Kidney (tissue), 14 donors: ENCODE data around the gene APH1B. TPM values are rescaled to one million over a fixed set of nuclear protein-coding genes. Genes with fewer than 3 reads are reported as not detected.

ENCODE experiments used
- DNase-seq, 5 donors: peaks; one replicate each; pipeline ENCODE4 v3.0.0-alpha.2; 2013 to 2020
- FAIRE-seq: peaks from 2 replicates; lab custom pipeline; 2012; peaks lifted over from hg19 to GRCh38; lab: Jason Lieb, UNC
- H3K27ac ChIP-seq, 2 donors: one replicate each; pipeline ENCODE4 v1.7.0; 2013; ENCODE audit warnings: low read depth in 2 of 2, low read length in 2 of 2, inconsistent platforms in 1 of 2
- H3K27me3 ChIP-seq: one replicate; pipeline ENCODE4 v1.7.1; 2013; ENCODE audit warnings: low read length, inconsistent platforms; ENCODE audit not compliant: control insufficient read depth, insufficient read depth
- H3K36me3 ChIP-seq, 3 donors: one replicate each; pipeline versions ENCODE4 v1.7.0 to v1.7.1; 2013; ENCODE audit warnings: low read length in 3 of 3, control low read depth in 1 of 3, inconsistent platforms in 1 of 3; ENCODE audit not compliant: insufficient read depth in 3 of 3, control insufficient read depth in 2 of 3
- H3K4me1 ChIP-seq, 3 donors: one replicate each; pipeline versions ENCODE4 v1.7.0 to v1.7.1; 2013; ENCODE audit warnings: low read length in 3 of 3, inconsistent platforms in 1 of 3, low read depth in 1 of 3; ENCODE audit not compliant: control insufficient read depth in 2 of 3, insufficient read depth in 2 of 3
- H3K4me3 ChIP-seq, 3 donors: one replicate each; pipeline versions ENCODE4 v1.7.0 to v1.8.1; 2013; ENCODE audit warnings: low read length in 3 of 3, control low read depth in 1 of 3, inconsistent platforms in 1 of 3
- H3K9ac ChIP-seq, 3 donors: one replicate each; pipeline versions ENCODE4 v1.7.0 to v1.7.1; 2013; ENCODE audit warnings: low read length in 3 of 3, control low read depth in 1 of 3, inconsistent platforms in 1 of 3
- H3K9me3 ChIP-seq, 3 donors: one replicate each; pipeline versions ENCODE4 v1.7.0 to v1.7.1; 2013; ENCODE audit warnings: low read length in 3 of 3, control low read depth in 1 of 3, inconsistent platforms in 1 of 3; ENCODE audit not compliant: control insufficient read depth in 2 of 3, insufficient read depth in 1 of 3
- CTCF ChIP-seq: IDR thresholded peaks from 3 replicates; pipeline ENCODE4 v1.5.1; 2012; ENCODE audit warnings: mild to moderate bottlenecking, moderate library complexity, borderline replicate concordance; ENCODE audit not compliant: insufficient read depth; ENCODE audit errors: extremely low read depth
- intact Hi-C: fragments of 100-400 bp; cut with DNase I; formaldehyde crosslinking; loops from one replicate; pipeline ENCODE4 v1.11.1; 2022
- polyA plus RNA-seq: library from polyadenylated mRNA; stranded (reverse); fragments of 350-450 nt; fragmentation: Illumina TruSeq; extraction: RNeasy Lipid Tissue Mini Kit (QIAGEN cat#74804); gene quantifications from one replicate; pipeline ENCODE4 v1.2.3, GENCODE V29; 2014; ENCODE audit warnings: low read depth, low replicate concordance; ENCODE audit not compliant: insufficient read depth
- total RNA-seq: library from RNA; stranded (reverse); fragmentation: NEBNext Ultra II Directional; extraction: Animal tissue kit (Norgen Biotek cat#: 25700); gene quantifications from one replicate; pipeline ENCODE4 v1.2.1, GENCODE V29; 2021
- donor health status: control.
- donor health status: control.
- donor health status: control.
- donor health status: control.
- donor health status: control.
- donor health status: DM: yes; HTN: yes; CAD: no.
- donor health status: Normal renal cell carcinoma (clear cell type).

The APH1B gene
- total and polyA plus RNA-seq, 2 donors from 2014 or later = 12.3 to 22.4 TPM

- Histone ChIP-seq H3K9me3 (no peaks in the 10 kb centered on the region), H3K4me3 (no peak overlapping the region), H3K36me3 (peaks cover 0 to 4% (median 0%) of the 10 kb centered on the region in 3 donors), H3K27me3 (no peaks in the 10 kb centered on the region), H3K9ac (no peak overlapping the region), H3K4me1 (peaks cover 0 to 3% (median 0%) of the 10 kb centered on the region in 3 donors), H3K27ac (no peak overlapping the region)
- FAIRE-seq (no peak), DNase-seq (peak in 2 of 5 donors; percentile 55 to 60)
- TF ChIP-seq CTCF = no peak
- intact Hi-C loops = no loop called here
These were observed 20.8 kb upstream of the APH1B start for GRCh38 chr15:63256433-63257274.

GRCh38 chr15:63258658-63259057 lies 18.7 kb upstream of the APH1B start:
- intact Hi-C loops = no loop called here
- no peak for TF ChIP-seq CTCF
- DNase-seq = no peak

GRCh38 chr15:63260791-63261190 lies 16.6 kb upstream of the APH1B start:
- Histone ChIP-seq H3K9ac (no peak overlapping the region), H3K27me3 (no peaks in the 10 kb centered on the region), H3K4me1 (peaks cover 0 to 3% (median 0%) of the 10 kb centered on the region in 3 donors), H3K27ac (no peak overlapping the region), H3K36me3 (peaks cover 0 to 8% (median 4%) of the 10 kb centered on the region in 3 donors), H3K4me3 (no peak overlapping the region), H3K9me3 (no peaks in the 10 kb centered on the region)
- intact Hi-C loops = loop anchor here (10.0 kb wide), 1 partner anchor 66 kb away; no protein-coding TSS in a partner anchor
- FAIRE-seq (peak; percentile 46), DNase-seq (peak in 1 of 5 donors; percentile 63)
- TF ChIP-seq CTCF = no peak

More at GRCh38 chr15:63258658-63259057, 18.7 kb upstream of the APH1B start:
- FAIRE-seq = no peak
- H3K9ac ChIP-seq = no peak overlapping the region
- H3K27me3 ChIP-seq = no peaks in the 10 kb centered on the region
- H3K27ac ChIP-seq = no peak overlapping the region
- H3K36me3 ChIP-seq = peaks cover 0 to 7% (median 3%) of the 10 kb centered on the region in 3 donors
- H3K4me3 ChIP-seq = no peak overlapping the region
- H3K4me1 ChIP-seq = peaks cover 0 to 3% (median 0%) of the 10 kb centered on the region in 3 donors
- no peaks in the 10 kb centered on the region for H3K9me3 ChIP-seq
